GM18498 (cell line): ENCODE data around the gene ZNF431.
"Not testable (repeated sequence)": the region's sequence is repeated elsewhere in the genome, so short reads cannot be mapped to it uniquely, and the experiment has no call there.

Experiments used
- ATAC-seq: cut with Tn5 transposase; IDR thresholded peaks from one replicate; pipeline ENCODE4 v1.9.1; 2021; ENCODE audit warnings: mild to moderate bottlenecking, moderate library complexity; ENCODE audit not compliant: unreplicated experiment

ZNF431 gene

GRCh38 chr19:21141787-21142464 is at the start of gene ZNF431:
Gene ZNF431, plus strand, starts transcription at chr19:21142040. Its CDS starts 144 bp downstream, at chr19:21142184.
- peak; percentile 97 for ATAC-seq

DNA sequence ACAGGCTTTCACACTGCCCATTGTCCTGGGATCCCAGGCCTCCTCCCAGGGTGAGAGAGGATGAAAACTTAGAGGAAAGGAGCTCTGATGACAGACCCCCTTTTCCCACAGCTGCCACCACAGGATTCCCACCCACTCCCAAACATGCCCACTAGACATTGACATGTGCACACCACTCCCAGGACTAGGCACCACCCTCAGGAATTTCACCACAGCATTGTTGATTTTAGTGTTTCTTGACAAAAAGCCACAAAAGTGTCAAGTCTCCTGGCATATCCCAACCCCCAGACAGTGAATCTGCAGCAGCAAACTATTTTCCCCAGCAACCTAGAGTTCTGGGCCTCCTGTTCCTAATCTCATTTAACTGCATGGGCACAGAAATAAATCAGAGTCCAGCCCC is 49.7 kb upstream of the ZNF431 start:
- ATAC-seq = no peak

DNA sequence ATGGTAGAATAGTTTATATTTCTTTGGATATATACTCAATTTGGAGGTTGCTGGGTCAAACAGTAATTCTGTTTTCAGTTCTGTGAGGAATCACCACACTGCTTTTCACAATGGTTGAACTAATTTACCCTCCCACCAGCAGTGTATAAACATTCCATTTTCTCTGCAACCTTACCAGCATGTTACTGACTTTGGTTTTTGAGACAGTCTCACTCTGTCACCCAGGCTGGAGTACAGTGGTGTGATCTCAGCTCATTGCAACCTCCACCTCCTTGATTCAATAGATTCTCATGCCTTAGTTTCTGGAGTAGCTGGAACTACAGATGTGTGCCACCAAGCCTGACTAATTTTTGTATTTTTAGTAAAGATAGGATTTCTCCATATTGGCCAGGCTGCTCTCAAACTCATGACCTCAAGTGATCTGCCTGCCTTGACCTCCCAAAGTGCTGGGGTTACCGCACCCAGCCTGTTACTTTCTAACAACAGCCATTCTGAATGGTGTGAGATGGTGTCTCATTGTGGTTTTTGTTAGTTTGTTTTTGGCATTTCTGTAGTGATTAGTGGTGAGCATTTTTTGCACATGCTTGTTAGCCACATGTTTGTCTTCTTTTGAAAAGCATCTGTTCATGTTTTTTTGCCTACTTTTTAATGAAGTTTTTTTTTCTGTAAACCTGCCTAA is 47.4 kb upstream of the ZNF431 start:
- ATAC-seq = no peak

DNA sequence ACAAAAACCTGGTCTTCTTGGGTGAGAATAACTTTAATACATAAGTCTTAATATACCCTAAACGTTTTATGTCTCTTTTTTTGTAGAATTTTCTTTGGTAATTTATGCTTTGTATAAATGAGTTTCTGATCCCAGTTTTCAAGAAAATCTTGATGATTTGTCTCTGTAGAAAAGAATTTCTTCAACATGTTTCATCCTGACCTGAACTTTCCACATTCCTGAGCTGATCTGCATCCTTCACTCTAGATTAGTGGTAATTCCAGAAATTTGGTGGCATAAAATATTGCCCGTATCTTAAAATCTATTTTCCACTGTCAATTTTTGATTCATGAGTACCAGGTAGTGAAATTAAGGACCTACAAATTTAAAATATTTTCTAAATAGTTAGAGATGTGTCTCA is 43.5 kb upstream of the ZNF431 start:
- no peak for ATAC-seq

GRCh38 chr19:21101521-21102242 is 40.2 kb upstream of the ZNF431 start:
- no peak for ATAC-seq

- no peak for ATAC-seq
These were observed 32.7 kb upstream of the ZNF431 start for GRCh38 chr19:21109116-21109515.

GRCh38 chr19:21110183-21110582 is 31.7 kb upstream of the ZNF431 start:
- ATAC-seq = no peak

DNA sequence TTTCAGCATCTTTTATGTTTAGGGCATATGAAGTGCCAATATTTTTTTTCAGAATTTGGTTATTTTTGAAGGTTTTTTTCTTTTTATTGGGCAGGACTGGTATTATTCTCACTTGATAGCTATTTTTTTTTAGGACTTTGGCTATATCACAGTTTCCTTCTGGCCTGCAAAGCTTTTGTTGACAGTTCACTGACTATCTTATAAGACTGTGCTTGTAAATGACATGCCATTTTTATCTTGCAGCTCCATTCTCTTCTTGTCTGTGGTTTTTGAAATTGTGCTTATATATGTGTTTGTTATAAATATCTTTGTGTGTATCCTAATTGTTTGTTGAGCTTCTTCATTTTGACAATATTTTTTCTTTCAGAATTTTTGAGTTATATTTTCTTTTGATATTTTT is 26.4 kb upstream of the ZNF431 start:
- no peak for ATAC-seq

DNA sequence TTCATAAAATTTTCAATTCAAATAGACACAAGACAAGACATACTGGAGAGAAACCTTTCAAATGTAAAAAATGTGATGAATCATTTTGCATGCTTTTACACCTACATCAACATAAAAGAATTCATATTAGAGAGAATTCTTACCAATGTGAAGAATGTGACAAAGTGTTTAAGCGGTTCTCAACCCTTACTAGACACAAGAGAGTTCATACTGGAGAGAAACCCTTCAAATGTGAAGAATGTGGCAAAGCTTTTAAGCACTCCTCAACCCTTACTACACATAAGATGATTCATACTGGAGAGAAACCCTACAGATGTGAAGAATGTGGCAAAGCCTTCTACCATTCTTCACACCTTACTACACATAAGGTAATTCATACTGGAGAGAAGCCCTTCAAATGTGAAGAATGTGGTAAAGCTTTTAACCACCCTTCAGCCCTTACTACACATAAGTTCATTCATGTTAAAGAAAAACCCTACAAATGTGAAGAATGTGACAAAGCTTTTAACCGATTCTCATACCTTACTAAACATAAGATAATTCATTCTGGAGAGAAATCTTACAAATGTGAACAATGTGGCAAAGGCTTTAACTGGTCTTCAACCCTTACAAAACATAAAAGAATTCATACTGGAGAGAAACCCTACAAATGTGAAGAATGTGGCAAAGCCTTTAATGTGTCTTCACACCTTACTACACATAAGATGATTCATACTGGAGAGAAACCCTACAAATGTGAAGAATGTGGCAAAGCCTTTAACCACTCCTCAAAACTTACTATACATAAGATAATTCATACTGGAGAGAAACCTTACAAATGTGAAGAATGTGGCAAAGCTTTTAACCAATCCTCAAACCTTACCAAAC is 24.6 kb upstream of the ZNF431 start:
- ATAC-seq = no peak

DNA sequence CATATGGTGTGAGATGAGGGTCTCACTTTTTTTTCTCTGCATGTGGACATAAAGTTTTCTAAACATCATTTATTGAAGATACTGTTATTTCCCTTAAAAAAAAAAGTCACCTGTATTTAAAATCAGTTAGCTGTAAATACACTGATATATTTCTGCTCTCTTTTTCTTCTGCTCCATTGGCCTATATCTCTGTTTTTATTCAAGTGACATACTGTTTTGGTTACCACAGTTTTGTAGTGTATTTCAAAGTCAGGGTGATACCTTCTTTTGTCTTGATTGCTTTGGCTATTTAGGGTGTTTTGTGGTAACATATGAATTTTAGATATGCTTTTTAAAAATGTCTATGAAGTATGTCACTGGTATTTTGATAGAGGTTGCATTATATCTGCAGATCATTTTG is 15.8 kb upstream of the ZNF431 start:
- no peak for ATAC-seq

GRCh38 chr19:21127001-21127400 is 14.8 kb upstream of the ZNF431 start:
- ATAC-seq = no peak

GRCh38 chr19:21127898-21128297 is 13.9 kb upstream of the ZNF431 start:
- no peak for ATAC-seq

GRCh38 chr19:21128901-21129698 is 12.7 kb upstream of the ZNF431 start:
- no peak for ATAC-seq

- ATAC-seq = no peak
These were observed 11.6 kb upstream of the ZNF431 start for GRCh38 chr19:21130097-21130775.

GRCh38 chr19:21133633-21134032 is 8.2 kb upstream of the ZNF431 start:
- ATAC-seq = no peak

DNA sequence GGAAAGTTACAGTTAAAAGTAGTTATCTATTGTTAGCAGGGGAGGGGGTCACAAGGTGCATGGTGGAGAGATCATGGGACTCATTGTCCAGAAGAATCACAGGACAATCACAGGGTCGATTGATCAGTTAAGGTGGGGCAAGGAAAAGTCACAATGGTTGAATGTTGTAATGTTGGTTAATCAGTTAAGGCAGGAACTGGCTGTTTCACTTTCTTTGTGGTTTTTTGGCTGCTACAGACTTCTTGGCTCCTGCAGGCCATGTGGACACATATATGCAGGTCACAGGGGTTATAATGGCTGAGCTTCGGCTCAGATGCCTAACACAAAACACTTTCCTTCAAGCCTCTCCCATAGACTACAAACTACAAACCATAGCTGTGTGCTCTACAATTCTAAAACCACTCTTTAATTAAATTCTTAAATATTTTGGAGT is 6.9 kb upstream of the ZNF431 start:
- ATAC-seq = no peak

GRCh38 chr19:21135433-21135832 is 6.4 kb upstream of the ZNF431 start:
- no peak for ATAC-seq

- ATAC-seq = no peak
These were observed 3.7 kb upstream of the ZNF431 start for GRCh38 chr19:21138130-21138529.

DNA sequence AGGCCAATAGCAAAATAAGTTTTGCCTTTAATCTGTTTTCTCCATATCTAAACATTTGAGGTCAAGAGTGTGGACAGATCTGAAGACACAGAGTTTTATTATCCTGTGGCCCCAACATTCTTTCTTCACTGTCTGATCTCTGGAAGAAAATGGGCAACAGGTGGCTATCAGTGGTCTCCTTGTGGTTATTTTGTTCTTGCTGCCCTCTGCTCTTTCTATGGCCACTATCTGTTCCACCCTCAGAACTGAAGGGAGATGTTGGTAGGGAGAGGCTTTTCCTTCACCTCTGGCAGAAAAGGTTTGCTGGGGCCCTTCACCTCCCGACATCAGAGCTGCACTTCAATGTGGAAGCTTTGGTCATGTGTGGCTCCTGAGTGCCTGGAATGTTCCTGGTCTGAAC is 834 bp upstream of the ZNF431 start:
- ATAC-seq = not testable (repeated sequence)

DNA sequence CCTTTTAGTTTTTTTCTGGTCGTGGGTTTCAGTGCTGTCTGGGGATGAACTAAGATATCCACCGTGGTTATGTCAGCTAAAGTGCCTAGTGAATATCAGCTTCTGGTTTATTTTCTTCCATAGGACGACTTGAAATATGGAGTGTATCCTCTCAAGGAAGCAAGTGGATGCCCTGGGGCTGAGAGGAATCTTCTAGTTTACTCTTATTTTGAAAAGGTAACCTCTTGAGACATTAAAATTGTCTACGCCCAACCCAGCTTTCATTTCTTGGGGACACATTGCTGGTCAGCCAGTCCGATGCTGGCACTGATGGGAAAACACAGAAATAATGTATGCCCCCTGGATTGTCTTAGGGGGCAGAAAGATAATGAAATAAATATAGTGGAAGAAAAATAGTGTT is 1.6 kb downstream of the ZNF431 start:
- ATAC-seq = no peak
